ENCODE data around the gene PKHD1.
A peak's percentile ranks its signal among the peaks of the same experiment; 100 is the strongest.

The PKHD1 gene

GRCh38 chr6:52087498-52087999 lies at the start of gene PKHD1:
Gene PKHD1 (minus strand): TSS chr6:52087613. CDS start chr6:52084933, 2,680 bp downstream.
- ChIA-PET CTCF (no interaction called here), POLR2A (no interaction called here)
- no peak for TF ChIP-seq BHLHE40 (IDR thresholded peaks at IDR 0.05; ENCODE audit: borderline replicate concordance)
- no peak for TF ChIP-seq FOXK2 (IDR thresholded peaks at IDR 0.05)
- no peak for TF ChIP-seq CTBP1 (IDR thresholded peaks at IDR 0.05; ENCODE audit: borderline replicate concordance)
- no peak for TF ChIP-seq FOXM1 (IDR thresholded peaks at IDR 0.05; ENCODE audit: borderline replicate concordance)
- no peak for TF ChIP-seq ZNF384 (IDR thresholded peaks at IDR 0.05)
- TF ChIP-seq ARNT (IDR thresholded peaks at IDR 0.05): no peak
- TF ChIP-seq SUZ12 (IDR thresholded peaks at IDR 0.05): no peak
- peak; percentile 43 for DNase-seq (ENCODE audit: extremely low spot score)

GRCh38 chr6:52136934-52137467 lies 49.6 kb upstream of the PKHD1 start:
- TF ChIP-seq SP1 (IDR thresholded peaks at IDR 0.05) (no peak), PKNOX1 (IDR thresholded peaks at IDR 0.05) (no peak), L3MBTL2 (conservative IDR thresholded peaks at IDR 0.05) (no peak), TARDBP (IDR thresholded peaks at IDR 0.05) (no peak), SUZ12 (IDR thresholded peaks at IDR 0.05) (no peak), LEF1 (IDR thresholded peaks at IDR 0.05; ENCODE audit: borderline replicate concordance) (no peak), HDGF (IDR thresholded peaks at IDR 0.05; ENCODE audit: borderline replicate concordance) (no peak)
- DNase-seq (ENCODE audit: extremely low spot score): no peak
- ChIA-PET CTCF (no interaction called here), POLR2A (no interaction called here)

- CTCF ChIA-PET: no interaction called here
- TF ChIP-seq HDGF (IDR thresholded peaks at IDR 0.05; ENCODE audit: borderline replicate concordance) (no peak), TARDBP (IDR thresholded peaks at IDR 0.05) (no peak), FOXM1 (IDR thresholded peaks at IDR 0.05; ENCODE audit: borderline replicate concordance) (no peak), NFRKB (IDR thresholded peaks at IDR 0.05) (no peak), SUZ12 (IDR thresholded peaks at IDR 0.05) (no peak), L3MBTL2 (conservative IDR thresholded peaks at IDR 0.05) (no peak), FOXA1 (IDR thresholded peaks at IDR 0.05) (no peak), LEF1 (IDR thresholded peaks at IDR 0.05; ENCODE audit: borderline replicate concordance) (no peak), ZNF384 (IDR thresholded peaks at IDR 0.05) (no peak), PKNOX1 (IDR thresholded peaks at IDR 0.05) (no peak), SP1 (IDR thresholded peaks at IDR 0.05) (no peak), ARNT (IDR thresholded peaks at IDR 0.05) (no peak), FOXK2 (IDR thresholded peaks at IDR 0.05) (no peak), ELF4 (IDR thresholded peaks at IDR 0.05) (no peak), CTBP1 (IDR thresholded peaks at IDR 0.05; ENCODE audit: borderline replicate concordance) (no peak), BHLHE40 (IDR thresholded peaks at IDR 0.05; ENCODE audit: borderline replicate concordance) (no peak)
- POLR2A ChIA-PET: no interaction called here
Observed at GRCh38 chr6:52136055-52136454, 48.6 kb upstream of the PKHD1 start.

GRCh38 chr6:52135217-52135616 lies 47.8 kb upstream of the PKHD1 start:
- no peak for DNase-seq (ENCODE audit: extremely low spot score)
- CTCF ChIA-PET: no interaction called here
- no peak for TF ChIP-seq TARDBP (IDR thresholded peaks at IDR 0.05)
- no peak for TF ChIP-seq L3MBTL2 (conservative IDR thresholded peaks at IDR 0.05)
- no peak for TF ChIP-seq CTBP1 (IDR thresholded peaks at IDR 0.05; ENCODE audit: borderline replicate concordance)
- TF ChIP-seq FOXA1 (IDR thresholded peaks at IDR 0.05): no peak
- no peak for TF ChIP-seq SUZ12 (IDR thresholded peaks at IDR 0.05)
- no peak for TF ChIP-seq FOXK2 (IDR thresholded peaks at IDR 0.05)
- TF ChIP-seq HDGF (IDR thresholded peaks at IDR 0.05; ENCODE audit: borderline replicate concordance): no peak
- TF ChIP-seq FOXM1 (IDR thresholded peaks at IDR 0.05; ENCODE audit: borderline replicate concordance): no peak
- POLR2A ChIA-PET: no interaction called here

More at GRCh38 chr6:52136055-52136454, 48.6 kb upstream of the PKHD1 start:
- DNase-seq (ENCODE audit: extremely low spot score): no peak

- no peak for DNase-seq (ENCODE audit: extremely low spot score)
- POLR2A ChIA-PET: no interaction called here
- CTCF ChIA-PET: no interaction called here
- TF ChIP-seq LEF1 (IDR thresholded peaks at IDR 0.05; ENCODE audit: borderline replicate concordance) (no peak), ELF4 (IDR thresholded peaks at IDR 0.05) (no peak), FOXM1 (IDR thresholded peaks at IDR 0.05; ENCODE audit: borderline replicate concordance) (no peak), TARDBP (IDR thresholded peaks at IDR 0.05) (no peak), ZNF384 (IDR thresholded peaks at IDR 0.05) (no peak), ARNT (IDR thresholded peaks at IDR 0.05) (no peak), SUZ12 (IDR thresholded peaks at IDR 0.05) (no peak), FOXK2 (IDR thresholded peaks at IDR 0.05) (no peak), BHLHE40 (IDR thresholded peaks at IDR 0.05; ENCODE audit: borderline replicate concordance) (no peak)
Observed at GRCh38 chr6:52134011-52134410, 46.6 kb upstream of the PKHD1 start.

GRCh38 chr6:52133324-52133723 lies 45.9 kb upstream of the PKHD1 start:
- no peak for TF ChIP-seq L3MBTL2 (conservative IDR thresholded peaks at IDR 0.05)
- TF ChIP-seq PKNOX1 (IDR thresholded peaks at IDR 0.05): no peak
- TF ChIP-seq CTBP1 (IDR thresholded peaks at IDR 0.05; ENCODE audit: borderline replicate concordance): no peak
- TF ChIP-seq FOXM1 (IDR thresholded peaks at IDR 0.05; ENCODE audit: borderline replicate concordance): no peak
- TF ChIP-seq BHLHE40 (IDR thresholded peaks at IDR 0.05; ENCODE audit: borderline replicate concordance): no peak
- no peak for TF ChIP-seq ZNF384 (IDR thresholded peaks at IDR 0.05)
- no peak for TF ChIP-seq FOXK2 (IDR thresholded peaks at IDR 0.05)
- TF ChIP-seq TARDBP (IDR thresholded peaks at IDR 0.05): no peak
- TF ChIP-seq SP1 (IDR thresholded peaks at IDR 0.05): no peak
- TF ChIP-seq FOXA1 (IDR thresholded peaks at IDR 0.05): no peak
- TF ChIP-seq HDGF (IDR thresholded peaks at IDR 0.05; ENCODE audit: borderline replicate concordance): no peak
- ChIA-PET POLR2A (no interaction called here), CTCF (no interaction called here)
- no peak for DNase-seq (ENCODE audit: extremely low spot score)
